SK-N-SH treated with all-trans-retinoic acid at 6 μM for 48 hours (cell line): ENCODE measurements around the gene PMEL.

Experiments
- ATAC-seq: fragments of 200-7000 bp; cut with Tn5 transposase; 3 replicates; pipeline ENCODE4 v1.9.1; 2020; ENCODE audit warnings: mild to moderate bottlenecking, moderate library complexity
- ARNTL ChIP-seq: fragments of 450-650 bp; formaldehyde crosslinking; IDR thresholded peaks from 2 replicates; pipeline ENCODE4 v1.5.0; 2020; ENCODE audit warnings: low read depth, mild to moderate bottlenecking, moderate library complexity, borderline replicate concordance
- ESRRG ChIP-seq: fragments of 250-450 bp; sonication (Bioruptor Pico); IDR thresholded peaks from 2 replicates; pipeline ENCODE4 v1.6.1; 2021; ENCODE audit warnings: mild to moderate bottlenecking
- GLIS3 ChIP-seq: fragments of 250-450 bp; sonication (Bioruptor Pico); IDR thresholded peaks from 2 replicates; pipeline ENCODE4 v1.5.0; 2020; ENCODE audit warnings: mild to moderate bottlenecking, moderate library complexity
- OSR1 ChIP-seq: fragments of 250-450 bp; sonication (Bioruptor Pico); IDR thresholded peaks from 2 replicates; pipeline ENCODE4 v1.8.0; 2022; ENCODE audit warnings: moderate library complexity, mild to moderate bottlenecking, inconsistent platforms
- PPARA ChIP-seq: fragments of 250-450 bp; sonication (Bioruptor Pico); IDR thresholded peaks from 2 replicates; pipeline ENCODE4 v1.5.0; 2020; ENCODE audit warnings: mild to moderate bottlenecking, borderline replicate concordance
- RARB ChIP-seq: fragments of 250-450 bp; sonication (Bioruptor Pico); IDR thresholded peaks from 2 replicates; pipeline ENCODE4 v1.8.0; 2021; ENCODE audit warnings: mild to moderate bottlenecking, moderate library complexity
- TOX ChIP-seq: fragments of 250-450 bp; sonication (Bioruptor Pico); IDR thresholded peaks from 2 replicates; pipeline ENCODE4 v1.8.0; 2021; ENCODE audit warnings: mild to moderate bottlenecking, moderate library complexity, borderline replicate concordance
- ZFP30 ChIP-seq: fragments of 450-650 bp; formaldehyde crosslinking; IDR thresholded peaks from 2 replicates; pipeline ENCODE4 v1.5.0; 2022; ENCODE audit warnings: mild to moderate bottlenecking, moderate library complexity
- ZNF70 ChIP-seq: fragments of 450-650 bp; formaldehyde crosslinking; IDR thresholded peaks from 2 replicates; pipeline ENCODE4 v1.5.0; 2020; ENCODE audit warnings: mild to moderate bottlenecking, moderate library complexity
- TF ChIP-seq, protein P1 (sequence below): fragments of 250-450 bp; sonication (Bioruptor Pico); IDR thresholded peaks from 2 replicates; pipeline ENCODE4 v1.8.0; 2020; ENCODE audit warnings: mild to moderate bottlenecking, moderate library complexity, borderline replicate concordance
- TF ChIP-seq, protein P2 (sequence below): fragments of 250-450 bp; sonication (Bioruptor Pico); IDR thresholded peaks from 2 replicates; pipeline ENCODE4 v1.5.0; 2020; ENCODE audit warnings: mild to moderate bottlenecking, moderate library complexity
- TF ChIP-seq, protein P3 (sequence below): fragments of 250-450 bp; sonication (Bioruptor Pico); IDR thresholded peaks from 2 replicates; pipeline ENCODE4 v1.8.0; 2021; ENCODE audit warnings: low read depth, mild to moderate bottlenecking, moderate library complexity, borderline replicate concordance
- TF ChIP-seq, protein P4 (sequence below): fragments of 250-450 bp; sonication (Bioruptor Pico); IDR thresholded peaks from 2 replicates; pipeline ENCODE4 v1.5.1; 2021; ENCODE audit warnings: mild to moderate bottlenecking, moderate library complexity

Gene PMEL

DNA sequence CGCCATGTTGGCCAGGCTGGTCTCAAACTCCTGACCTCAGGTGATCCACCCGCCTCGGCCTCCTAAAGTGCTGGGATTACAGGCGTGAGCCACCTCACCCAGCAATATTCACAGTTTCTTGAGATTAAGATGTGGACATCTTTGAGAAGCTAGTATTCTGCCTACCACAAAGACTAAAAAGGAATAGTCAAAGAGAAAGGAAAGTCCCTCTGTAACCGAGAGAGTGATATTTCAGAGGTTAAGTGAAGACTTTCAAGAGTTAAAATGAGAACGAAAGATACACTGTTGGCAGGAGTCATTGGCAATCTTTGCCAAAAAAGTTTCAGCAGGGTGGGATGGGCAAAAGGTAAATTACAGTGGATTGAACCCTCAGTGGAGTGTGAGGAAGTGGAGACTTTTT lies 19.3 kb downstream of the PMEL start:
- TF ChIP-seq PPARA (CRISPR knock-in tag), result no peak
- TF ChIP-seq TOX (CRISPR knock-in tag), result no peak

DNA sequence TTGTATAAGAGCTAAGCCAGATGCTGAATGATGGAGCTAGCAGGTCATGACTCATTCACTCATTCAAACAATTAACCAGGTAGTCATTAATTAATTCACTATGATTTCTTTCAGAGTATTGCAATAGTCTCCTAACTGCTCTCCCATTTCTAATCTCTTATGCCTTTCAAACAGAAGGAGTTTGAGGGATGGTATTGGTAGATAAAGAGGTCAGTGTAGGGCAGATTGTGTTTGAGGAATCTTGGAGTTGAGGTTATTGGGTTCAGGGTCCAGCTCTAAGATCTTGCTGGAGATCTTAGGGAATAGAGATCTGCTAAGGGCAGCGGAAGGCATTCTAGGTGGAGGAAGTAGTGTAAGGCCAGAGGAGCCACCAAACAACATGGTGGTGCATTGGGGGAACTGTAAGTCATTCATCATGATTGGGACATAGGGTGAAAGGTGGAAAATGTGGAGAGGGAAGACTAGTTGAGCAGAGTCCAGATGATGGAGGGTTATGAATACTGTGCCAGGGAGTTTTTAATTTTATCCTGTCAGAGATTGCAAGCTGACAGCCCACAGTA lies 23.2 kb downstream of the PMEL start:
- TF ChIP-seq, protein P1, sequence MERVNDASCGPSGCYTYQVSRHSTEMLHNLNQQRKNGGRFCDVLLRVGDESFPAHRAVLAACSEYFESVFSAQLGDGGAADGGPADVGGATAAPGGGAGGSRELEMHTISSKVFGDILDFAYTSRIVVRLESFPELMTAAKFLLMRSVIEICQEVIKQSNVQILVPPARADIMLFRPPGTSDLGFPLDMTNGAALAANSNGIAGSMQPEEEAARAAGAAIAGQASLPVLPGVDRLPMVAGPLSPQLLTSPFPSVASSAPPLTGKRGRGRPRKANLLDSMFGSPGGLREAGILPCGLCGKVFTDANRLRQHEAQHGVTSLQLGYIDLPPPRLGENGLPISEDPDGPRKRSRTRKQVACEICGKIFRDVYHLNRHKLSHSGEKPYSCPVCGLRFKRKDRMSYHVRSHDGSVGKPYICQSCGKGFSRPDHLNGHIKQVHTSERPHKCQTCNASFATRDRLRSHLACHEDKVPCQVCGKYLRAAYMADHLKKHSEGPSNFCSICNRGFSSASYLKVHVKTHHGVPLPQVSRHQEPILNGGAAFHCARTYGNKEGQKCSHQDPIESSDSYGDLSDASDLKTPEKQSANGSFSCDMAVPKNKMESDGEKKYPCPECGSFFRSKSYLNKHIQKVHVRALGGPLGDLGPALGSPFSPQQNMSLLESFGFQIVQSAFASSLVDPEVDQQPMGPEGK (CRISPR knock-in tag), result no peak
- TF ChIP-seq ESRRG (CRISPR knock-in tag) (no peak), OSR1 (CRISPR knock-in tag) (no peak)
- TF ChIP-seq, protein P2, sequence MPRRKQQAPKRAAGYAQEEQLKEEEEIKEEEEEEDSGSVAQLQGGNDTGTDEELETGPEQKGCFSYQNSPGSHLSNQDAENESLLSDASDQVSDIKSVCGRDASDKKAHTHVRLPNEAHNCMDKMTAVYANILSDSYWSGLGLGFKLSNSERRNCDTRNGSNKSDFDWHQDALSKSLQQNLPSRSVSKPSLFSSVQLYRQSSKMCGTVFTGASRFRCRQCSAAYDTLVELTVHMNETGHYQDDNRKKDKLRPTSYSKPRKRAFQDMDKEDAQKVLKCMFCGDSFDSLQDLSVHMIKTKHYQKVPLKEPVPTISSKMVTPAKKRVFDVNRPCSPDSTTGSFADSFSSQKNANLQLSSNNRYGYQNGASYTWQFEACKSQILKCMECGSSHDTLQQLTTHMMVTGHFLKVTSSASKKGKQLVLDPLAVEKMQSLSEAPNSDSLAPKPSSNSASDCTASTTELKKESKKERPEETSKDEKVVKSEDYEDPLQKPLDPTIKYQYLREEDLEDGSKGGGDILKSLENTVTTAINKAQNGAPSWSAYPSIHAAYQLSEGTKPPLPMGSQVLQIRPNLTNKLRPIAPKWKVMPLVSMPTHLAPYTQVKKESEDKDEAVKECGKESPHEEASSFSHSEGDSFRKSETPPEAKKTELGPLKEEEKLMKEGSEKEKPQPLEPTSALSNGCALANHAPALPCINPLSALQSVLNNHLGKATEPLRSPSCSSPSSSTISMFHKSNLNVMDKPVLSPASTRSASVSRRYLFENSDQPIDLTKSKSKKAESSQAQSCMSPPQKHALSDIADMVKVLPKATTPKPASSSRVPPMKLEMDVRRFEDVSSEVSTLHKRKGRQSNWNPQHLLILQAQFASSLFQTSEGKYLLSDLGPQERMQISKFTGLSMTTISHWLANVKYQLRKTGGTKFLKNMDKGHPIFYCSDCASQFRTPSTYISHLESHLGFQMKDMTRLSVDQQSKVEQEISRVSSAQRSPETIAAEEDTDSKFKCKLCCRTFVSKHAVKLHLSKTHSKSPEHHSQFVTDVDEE (CRISPR knock-in tag), result no peak
- ATAC-seq, result no peak

More for the DNA sequence above, 19.3 kb downstream of the PMEL start:
- ATAC-seq, result no peak

DNA sequence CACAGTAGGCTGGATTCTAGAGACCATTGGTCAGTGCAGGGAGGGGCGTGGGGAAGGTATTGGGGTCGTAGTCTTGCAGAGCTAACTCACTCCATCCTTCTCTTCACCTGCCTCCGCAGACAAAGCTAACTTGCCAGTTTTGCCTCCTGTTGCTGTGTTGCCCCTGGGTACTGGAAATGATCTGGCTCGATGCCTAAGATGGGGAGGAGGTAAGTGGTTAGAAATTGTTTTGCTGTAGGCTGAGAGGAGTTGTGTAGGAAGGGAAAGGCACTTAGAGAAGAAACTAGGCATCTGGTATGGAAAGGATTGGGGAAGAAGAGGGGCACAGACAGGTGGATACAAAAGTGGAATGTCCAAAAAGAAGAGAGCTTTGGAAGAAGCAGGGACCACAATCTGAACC lies 23.8 kb downstream of the PMEL start:
- TF ChIP-seq ZNF70, result no peak
- TF ChIP-seq, protein P2 (CRISPR knock-in tag), result no peak
- TF ChIP-seq, protein P3, sequence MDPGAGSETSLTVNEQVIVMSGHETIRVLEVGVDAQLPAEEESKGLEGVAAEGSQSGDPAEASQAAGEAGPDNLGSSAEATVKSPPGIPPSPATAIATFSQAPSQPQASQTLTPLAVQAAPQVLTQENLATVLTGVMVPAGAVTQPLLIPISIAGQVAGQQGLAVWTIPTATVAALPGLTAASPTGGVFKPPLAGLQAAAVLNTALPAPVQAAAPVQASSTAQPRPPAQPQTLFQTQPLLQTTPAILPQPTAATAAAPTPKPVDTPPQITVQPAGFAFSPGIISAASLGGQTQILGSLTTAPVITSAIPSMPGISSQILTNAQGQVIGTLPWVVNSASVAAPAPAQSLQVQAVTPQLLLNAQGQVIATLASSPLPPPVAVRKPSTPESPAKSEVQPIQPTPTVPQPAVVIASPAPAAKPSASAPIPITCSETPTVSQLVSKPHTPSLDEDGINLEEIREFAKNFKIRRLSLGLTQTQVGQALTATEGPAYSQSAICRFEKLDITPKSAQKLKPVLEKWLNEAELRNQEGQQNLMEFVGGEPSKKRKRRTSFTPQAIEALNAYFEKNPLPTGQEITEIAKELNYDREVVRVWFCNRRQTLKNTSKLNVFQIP (CRISPR knock-in tag), result no peak
- no peak for TF ChIP-seq GLIS3
- no peak for TF ChIP-seq ARNTL (CRISPR knock-in tag)
- no peak for TF ChIP-seq ZFP30
- TF ChIP-seq, all 23 proteins: peak for 0
- ATAC-seq, result no peak

DNA sequence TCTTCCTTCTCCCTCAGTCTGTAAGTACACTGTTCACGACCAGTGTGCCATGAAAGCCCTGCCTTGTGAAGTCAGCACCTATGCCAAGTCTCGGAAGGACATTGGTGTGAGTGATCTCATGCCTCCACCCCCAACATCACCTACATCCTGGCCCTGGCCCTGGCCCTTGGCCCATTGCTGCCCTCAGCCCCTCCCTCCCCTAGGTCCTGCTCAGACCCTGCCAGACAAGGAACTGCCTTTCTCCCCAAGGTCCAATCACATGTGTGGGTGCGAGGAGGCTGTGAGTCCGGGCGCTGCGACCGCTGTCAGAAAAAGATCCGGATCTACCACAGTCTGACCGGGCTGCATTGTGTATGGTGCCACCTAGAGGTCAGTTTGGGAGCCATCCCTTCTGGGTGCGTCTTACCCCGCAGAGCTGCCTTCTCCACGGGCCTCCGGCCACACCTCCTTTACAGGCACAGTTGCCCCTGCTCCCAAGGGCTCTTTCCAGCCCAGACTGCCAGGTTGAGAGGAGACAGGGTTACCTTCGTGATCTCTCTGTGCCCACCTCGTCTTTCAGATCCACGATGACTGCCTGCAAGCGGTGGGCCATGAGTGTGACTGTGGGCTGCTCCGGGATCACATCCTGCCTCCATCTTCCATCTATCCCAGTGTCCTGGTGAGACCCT lies 25.6 kb downstream of the PMEL start:
- ATAC-seq, result peak; percentile 100
- TF ChIP-seq ZNF70 (peak; percentile 43; the same call in 1 of the 2 replicates), ZFP30 (no peak), RARB (CRISPR knock-in tag) (no peak), PPARA (CRISPR knock-in tag) (no peak)
- TF ChIP-seq, protein P4, sequence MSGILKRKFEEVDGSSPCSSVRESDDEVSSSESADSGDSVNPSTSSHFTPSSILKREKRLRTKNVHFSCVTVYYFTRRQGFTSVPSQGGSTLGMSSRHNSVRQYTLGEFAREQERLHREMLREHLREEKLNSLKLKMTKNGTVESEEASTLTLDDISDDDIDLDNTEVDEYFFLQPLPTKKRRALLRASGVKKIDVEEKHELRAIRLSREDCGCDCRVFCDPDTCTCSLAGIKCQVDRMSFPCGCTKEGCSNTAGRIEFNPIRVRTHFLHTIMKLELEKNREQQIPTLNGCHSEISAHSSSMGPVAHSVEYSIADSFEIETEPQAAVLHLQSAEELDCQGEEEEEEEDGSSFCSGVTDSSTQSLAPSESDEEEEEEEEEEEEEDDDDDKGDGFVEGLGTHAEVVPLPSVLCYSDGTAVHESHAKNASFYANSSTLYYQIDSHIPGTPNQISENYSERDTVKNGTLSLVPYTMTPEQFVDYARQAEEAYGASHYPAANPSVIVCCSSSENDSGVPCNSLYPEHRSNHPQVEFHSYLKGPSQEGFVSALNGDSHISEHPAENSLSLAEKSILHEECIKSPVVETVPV (CRISPR knock-in tag), result no peak
